ENCODE results near the gene TSFM.
A peak's percentile ranks its signal among the peaks of the same experiment; 100 is the strongest.

Gene TSFM

GRCh38 chr12:57744194-57744776 lies 38.3 kb upstream of the TSFM start (continued):
- TF ChIP-seq SCRT1 (tag by site-specific recombination; IDR thresholded peaks at IDR 0.05; ENCODE audit: borderline replicate concordance) (no peak), ZFP37 (tag by site-specific recombination; IDR thresholded peaks at IDR 0.05) (peak; percentile 65; the same call in 1 of the 2 replicates), GLI2 (tag by site-specific recombination; IDR thresholded peaks at IDR 0.05; ENCODE audit: borderline replicate concordance, low read depth) (no peak), ZNF16 (tag by site-specific recombination; IDR thresholded peaks at IDR 0.05; ENCODE audit: low read depth) (no peak), ZNF433 (tag by site-specific recombination; IDR thresholded peaks at IDR 0.05; ENCODE audit: low read depth) (no peak), ZNF514 (tag by site-specific recombination; IDR thresholded peaks at IDR 0.05) (no peak), ZNF221 (tag by site-specific recombination; IDR thresholded peaks at IDR 0.05; ENCODE audit: borderline replicate concordance) (no peak), ZNF585B (tag by site-specific recombination; IDR thresholded peaks at IDR 0.05) (no peak), ZNF398 (tag by site-specific recombination; IDR thresholded peaks at IDR 0.05) (peak; percentile 33), ZNF626 (tag by site-specific recombination; IDR thresholded peaks at IDR 0.05) (no peak), ZNF701 (tag by site-specific recombination; IDR thresholded peaks at IDR 0.05) (no peak), KLF8 (tag by site-specific recombination; IDR thresholded peaks at IDR 0.05) (peak; percentile 74), TRIM28 (IDR thresholded peaks at IDR 0.05; ENCODE audit: borderline replicate concordance, low read length) (no peak), EGR2 (tag by site-specific recombination; IDR thresholded peaks at IDR 0.05; ENCODE audit: low read depth) (no peak), PRDM6 (tag by site-specific recombination; IDR thresholded peaks at IDR 0.05) (no peak), ZNF24 (tag by site-specific recombination; IDR thresholded peaks at IDR 0.05) (peak; percentile 51; the same call in 1 of the 2 replicates), TSHZ1 (tag by site-specific recombination; IDR thresholded peaks at IDR 0.05; ENCODE audit: borderline replicate concordance) (0 out of 2 replicates have a peak, but pooled peaks have one; percentile 13), ZBTB21 (tag by site-specific recombination; IDR thresholded peaks at IDR 0.05) (peak; percentile 100), ZNF391 (tag by site-specific recombination; IDR thresholded peaks at IDR 0.05; ENCODE audit: borderline replicate concordance, low read depth) (no peak; the same call in 1 of the 2 replicates), ZNF155 (tag by site-specific recombination; IDR thresholded peaks at IDR 0.05) (no peak), ZNF211 (tag by site-specific recombination; IDR thresholded peaks at IDR 0.05; ENCODE audit: low read depth) (no peak), ZNF214 (tag by site-specific recombination; IDR thresholded peaks at IDR 0.05; ENCODE audit: borderline replicate concordance) (no peak), ZNF280D (tag by site-specific recombination; IDR thresholded peaks at IDR 0.05) (no peak), SALL2 (tag by site-specific recombination; IDR thresholded peaks at IDR 0.05; ENCODE audit: borderline replicate concordance) (no peak), ZNF645 (tag by site-specific recombination; IDR thresholded peaks at IDR 0.05) (no peak), ZNF19 (tag by site-specific recombination; IDR thresholded peaks at IDR 0.05; ENCODE audit: low read depth) (no peak), ZNF404 (tag by site-specific recombination; IDR thresholded peaks at IDR 0.05) (no peak)

Measured in HEK293 (cell line).